Measurements from ENCODE around the gene SLC18A3. TPM values are rescaled to one million over a fixed set of nuclear protein-coding genes. Genes with fewer than 3 reads are reported as not detected.

The SLC18A3 gene
- total RNA-seq = not detected

DNA sequence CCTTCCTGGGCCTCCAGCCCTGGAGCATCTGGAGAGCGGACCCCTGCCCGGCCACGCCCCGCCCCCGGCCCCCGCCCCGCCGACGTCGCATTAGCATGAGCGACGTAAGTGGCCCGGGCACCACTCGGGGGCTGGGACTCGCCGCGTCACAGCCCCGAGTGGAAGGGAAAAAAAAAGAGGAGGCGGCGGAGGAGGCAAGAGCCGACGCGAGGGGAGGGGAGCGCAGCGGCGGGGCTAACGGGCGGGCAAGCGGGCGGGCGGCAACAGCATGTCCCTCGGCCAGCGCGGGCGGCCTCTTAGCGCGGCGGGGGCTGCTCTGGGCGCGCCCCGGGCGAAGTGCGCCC is at the start of gene SLC18A3:
Gene SLC18A3 (plus strand): TSS at position 197 of the 344 bp plus-strand sequence. CDS start 431 bp downstream, outside the sequence.

DNA sequence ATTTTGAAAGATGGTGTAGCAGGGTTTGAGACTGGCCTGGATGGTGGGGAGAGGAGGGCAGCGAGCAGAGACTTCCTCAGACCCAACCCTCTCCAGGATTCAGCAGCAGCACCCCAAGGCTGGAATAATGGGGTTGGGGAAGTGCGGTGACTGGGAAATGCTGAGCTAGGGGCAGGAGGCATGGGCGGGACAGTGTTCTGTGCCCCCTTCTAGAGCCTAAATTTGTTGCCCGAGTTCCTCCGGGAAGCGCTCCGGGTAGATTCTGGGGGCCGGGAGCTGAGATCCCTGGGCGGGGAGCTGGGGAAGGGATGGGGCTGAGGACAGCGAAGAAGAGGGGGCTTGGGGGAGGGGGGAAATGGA is 3.8 kb downstream of the SLC18A3 start, which contains the start of gene CHAT:
Gene CHAT (plus strand): TSS at position 156 of the 360 bp plus-strand sequence. CDS start 153 bp downstream, at position 309.

Other genes with a start within 250 kb of the SLC18A3 start
- gene DRGX, start 214.2 kb upstream of the SLC18A3 start, total RNA-seq = not detected
- gene ERCC6, start 71.2 kb upstream of the SLC18A3 start, total RNA-seq = 44.4 TPM
- gene CHAT, start 3.7 kb downstream of the SLC18A3 start, total RNA-seq = 0.63 TPM
- not detected for gene C10orf53, start 69.3 kb downstream of the SLC18A3 start, total RNA-seq
- gene OGDHL, start 152.0 kb downstream of the SLC18A3 start, total RNA-seq = 7.5 TPM

All from parietal lobe (tissue), 1 donor.